CD4-positive, alpha-beta T cell treated with Interleukin-6 at 100 ng/mL for 8 hours (primary cell): ENCODE results near the gene SLC25A23.
"Not testable (repeated sequence)": the region's sequence is repeated elsewhere in the genome, so short reads cannot be mapped to it uniquely, and the experiment has no call there.

ENCODE experiments used
- DNase-seq: peaks from one replicate; pipeline ENCODE4 v3.0.0-alpha.2; 2020; ENCODE audit warnings: mixed read lengths, low spot score

The SLC25A23 gene

GRCh38 chr19:6457958-6458694 lies 1.5 kb downstream of the SLC25A23 start:
- no peak for DNase-seq

- no peak for DNase-seq
These were observed 3.7 kb downstream of the SLC25A23 start for GRCh38 chr19:6455924-6456323.

GRCh38 chr19:6453951-6454565 lies 5.5 kb downstream of the SLC25A23 start:
- DNase-seq = no peak

GRCh38 chr19:6452899-6453298 lies 6.7 kb downstream of the SLC25A23 start:
- DNase-seq = no peak

- no peak for DNase-seq
These were observed 7.4 kb downstream of the SLC25A23 start for GRCh38 chr19:6452223-6452614.

- no peak for DNase-seq
These were observed 7.9 kb downstream of the SLC25A23 start for GRCh38 chr19:6451583-6452222.

GRCh38 chr19:6450166-6450565 lies 9.4 kb downstream of the SLC25A23 start:
- DNase-seq = no peak

- no peak for DNase-seq
These were observed 11.5 kb downstream of the SLC25A23 start for GRCh38 chr19:6448045-6448444.

GRCh38 chr19:6446452-6446851 lies 13.1 kb downstream of the SLC25A23 start:
- no peak for DNase-seq

- no peak for DNase-seq
These were observed 15.6 kb downstream of the SLC25A23 start for GRCh38 chr19:6443986-6444385.

GRCh38 chr19:6442087-6442688 lies 17.4 kb downstream of the SLC25A23 start:
- DNase-seq = no peak

GRCh38 chr19:6440905-6441304 lies 18.7 kb downstream of the SLC25A23 start:
- DNase-seq = no peak

- DNase-seq = no peak
These were observed 19.8 kb downstream of the SLC25A23 start for GRCh38 chr19:6439743-6440142.

- no peak for DNase-seq
These were observed 25.9 kb downstream of the SLC25A23 start, which contains the start of gene SLC25A41 for GRCh38 chr19:6433663-6434062. Gene SLC25A41, minus strand, starts transcription at chr19:6433763. Its CDS starts 70 bp downstream, at chr19:6433693.

- DNase-seq = no peak
These were observed 26.4 kb downstream of the SLC25A23 start for GRCh38 chr19:6433165-6433564.

GRCh38 chr19:6431891-6432290 lies 27.7 kb downstream of the SLC25A23 start:
- DNase-seq = no peak

- DNase-seq = no peak
These were observed 30.0 kb downstream of the SLC25A23 start for GRCh38 chr19:6429419-6430221.

- not testable (repeated sequence) for DNase-seq
These were observed 30.7 kb downstream of the SLC25A23 start for GRCh38 chr19:6428692-6429418.

- no peak for DNase-seq
These were observed 32.5 kb downstream of the SLC25A23 start for GRCh38 chr19:6427131-6427530.

- DNase-seq = no peak
These were observed 33.6 kb downstream of the SLC25A23 start for GRCh38 chr19:6425732-6426620.
